ENCODE measurements around the gene FARP2.

FARP2 gene

GRCh38 chr2:241460631-241461030 is 104.5 kb downstream of the FARP2 start:
- no peaks in the 10 kb centered on the region for H3K79me2 ChIP-seq (ENCODE audit: low read length)
- TF ChIP-seq EZH2phosphoT487 (IDR thresholded peaks at IDR 0.05; ENCODE audit: low read depth) (no peak), CTCF (IDR thresholded peaks at IDR 0.05; ENCODE audit: low read depth, low read length) (no peak)
- H2AFZ ChIP-seq (ENCODE audit: low read depth, low read length) = no peak overlapping the region
- no peaks in the 10 kb centered on the region for H3K9me3 ChIP-seq (ENCODE audit: insufficient read depth, low read length)
- no peaks in the 10 kb centered on the region for H3K36me3 ChIP-seq (replicated peaks; ENCODE audit: low read depth, low read length)
- H3K4me1 ChIP-seq (ENCODE audit: low read length) = no peaks in the 10 kb centered on the region
- H3K4me2 ChIP-seq (ENCODE audit: low read length) = no peak overlapping the region
- H3K9ac ChIP-seq (ENCODE audit: low read length) = no peak overlapping the region
- no peaks in the 10 kb centered on the region for H3K27me3 ChIP-seq (ENCODE audit: low read depth, low read length)
- H3K27ac ChIP-seq (ENCODE audit: low read length) = no peak overlapping the region
- no peaks in the 10 kb centered on the region for H4K20me1 ChIP-seq (ENCODE audit: insufficient read depth, low read length)
- H3K4me3 ChIP-seq (ENCODE audit: low read length) = no peak overlapping the region

GRCh38 chr2:241461693-241462677 is 105.9 kb downstream of the FARP2 start:
- no peak overlapping the region for H3K9ac ChIP-seq (ENCODE audit: low read length)
- H3K79me2 ChIP-seq (ENCODE audit: low read length) = no peaks in the 10 kb centered on the region
- no peak overlapping the region for H3K4me2 ChIP-seq (ENCODE audit: low read length)
- H3K4me3 ChIP-seq (ENCODE audit: low read length) = no peak overlapping the region
- no peaks in the 10 kb centered on the region for H3K9me3 ChIP-seq (ENCODE audit: insufficient read depth, low read length)
- H4K20me1 ChIP-seq (ENCODE audit: insufficient read depth, low read length) = no peaks in the 10 kb centered on the region
- no peaks in the 10 kb centered on the region for H3K4me1 ChIP-seq (ENCODE audit: low read length)
- TF ChIP-seq CTCF (IDR thresholded peaks at IDR 0.05; ENCODE audit: low read depth, low read length) (no peak), EZH2phosphoT487 (IDR thresholded peaks at IDR 0.05; ENCODE audit: low read depth) (no peak)
- no peaks in the 10 kb centered on the region for H3K27me3 ChIP-seq (ENCODE audit: low read depth, low read length)
- no peaks in the 10 kb centered on the region for H3K36me3 ChIP-seq (replicated peaks; ENCODE audit: low read depth, low read length)
- H3K27ac ChIP-seq (ENCODE audit: low read length) = no peak overlapping the region
- no peak overlapping the region for H2AFZ ChIP-seq (ENCODE audit: low read depth, low read length)

GRCh38 chr2:241463276-241464135 is 107.4 kb downstream of the FARP2 start:
- no peak overlapping the region for H3K4me3 ChIP-seq (ENCODE audit: low read length)
- no peak overlapping the region for H3K9ac ChIP-seq (ENCODE audit: low read length)
- H3K9me3 ChIP-seq (ENCODE audit: insufficient read depth, low read length) = no peaks in the 10 kb centered on the region
- TF ChIP-seq EZH2phosphoT487 (IDR thresholded peaks at IDR 0.05; ENCODE audit: low read depth) (no peak), CTCF (IDR thresholded peaks at IDR 0.05; ENCODE audit: low read depth, low read length) (no peak)
- H3K79me2 ChIP-seq (ENCODE audit: low read length) = no peaks in the 10 kb centered on the region
- H4K20me1 ChIP-seq (ENCODE audit: insufficient read depth, low read length) = no peaks in the 10 kb centered on the region
- H3K27ac ChIP-seq (ENCODE audit: low read length) = no peak overlapping the region
- H3K36me3 ChIP-seq (replicated peaks; ENCODE audit: low read depth, low read length) = no peaks in the 10 kb centered on the region
- H3K27me3 ChIP-seq (ENCODE audit: low read depth, low read length) = no peaks in the 10 kb centered on the region
- H2AFZ ChIP-seq (ENCODE audit: low read depth, low read length) = no peak overlapping the region
- no peaks in the 10 kb centered on the region for H3K4me1 ChIP-seq (ENCODE audit: low read length)
- H3K4me2 ChIP-seq (ENCODE audit: low read length) = no peak overlapping the region

- Histone ChIP-seq H3K9me3 (ENCODE audit: insufficient read depth, low read length) (no peaks in the 10 kb centered on the region), H3K27ac (ENCODE audit: low read length) (no peak overlapping the region), H2AFZ (ENCODE audit: low read depth, low read length) (no peak overlapping the region), H3K9ac (ENCODE audit: low read length) (no peak overlapping the region), H3K79me2 (ENCODE audit: low read length) (no peaks in the 10 kb centered on the region), H3K4me2 (ENCODE audit: low read length) (no peak overlapping the region), H4K20me1 (ENCODE audit: insufficient read depth, low read length) (no peaks in the 10 kb centered on the region), H3K4me3 (ENCODE audit: low read length) (no peak overlapping the region), H3K4me1 (ENCODE audit: low read length) (no peaks in the 10 kb centered on the region), H3K27me3 (ENCODE audit: low read depth, low read length) (no peaks in the 10 kb centered on the region), H3K36me3 (replicated peaks; ENCODE audit: low read depth, low read length) (no peaks in the 10 kb centered on the region)
- TF ChIP-seq CTCF (IDR thresholded peaks at IDR 0.05; ENCODE audit: low read depth, low read length) (no peak), EZH2phosphoT487 (IDR thresholded peaks at IDR 0.05; ENCODE audit: low read depth) (no peak)
These were observed 109.5 kb downstream of the FARP2 start for GRCh38 chr2:241465543-241465942.
